ENCODE results near the gene MAPK7.

GRCh38 chr17:19421219-19421618, 42.9 kb downstream of the MAPK7 start:
- TF ChIP-seq CTCF (IDR thresholded peaks at IDR 0.05; ENCODE audit: extremely low read depth in 1 of 2, insufficient read depth in 1 of 2, low read depth in 1 of 2, low read length in 2 of 2): no peak
- TF ChIP-seq EZH2 (IDR thresholded peaks at IDR 0.05; ENCODE audit: borderline replicate concordance, low read depth, low read length, severe bottlenecking): no peak
- no peak for TF ChIP-seq POLR2A (IDR thresholded peaks at IDR 0.05; ENCODE audit: low read depth, low read length)
- no peak for TF ChIP-seq MYC (IDR thresholded peaks at IDR 0.05; ENCODE audit: low read depth, low read length)
- TF ChIP-seq FOS (IDR thresholded peaks at IDR 0.05; ENCODE audit: borderline replicate concordance, insufficient read depth, low read length): no peak
- TF ChIP-seq JUN (IDR thresholded peaks at IDR 0.05; ENCODE audit: borderline replicate concordance, insufficient read depth, insufficient read length, low read depth): no peak
- no peak for TF ChIP-seq MAX (IDR thresholded peaks at IDR 0.05; ENCODE audit: insufficient read depth, insufficient read length)
- TF ChIP-seq POLR2AphosphoS5 (IDR thresholded peaks at IDR 0.05; ENCODE audit: insufficient read depth, low read depth, low read length): no peak
- no peak for TF ChIP-seq GATA2 (IDR thresholded peaks at IDR 0.05; ENCODE audit: insufficient read depth, insufficient read length, low read depth, low read length)

Data from endothelial cell of umbilical vein (primary cell).